GM12892 (cell line): ENCODE data around the gene SMIM24.

Experiments used
- POLR2A ChIP-seq: IDR thresholded peaks from 2 replicates; pipeline ENCODE4 v1.6.1; 2011; ENCODE audit warnings: low read depth, low read length, control low read depth
- POLR2AphosphoS5 ChIP-seq: IDR thresholded peaks from 2 replicates; pipeline ENCODE4 v1.6.1; 2011; ENCODE audit warnings: low read depth, low read length, control low read depth

DNA sequence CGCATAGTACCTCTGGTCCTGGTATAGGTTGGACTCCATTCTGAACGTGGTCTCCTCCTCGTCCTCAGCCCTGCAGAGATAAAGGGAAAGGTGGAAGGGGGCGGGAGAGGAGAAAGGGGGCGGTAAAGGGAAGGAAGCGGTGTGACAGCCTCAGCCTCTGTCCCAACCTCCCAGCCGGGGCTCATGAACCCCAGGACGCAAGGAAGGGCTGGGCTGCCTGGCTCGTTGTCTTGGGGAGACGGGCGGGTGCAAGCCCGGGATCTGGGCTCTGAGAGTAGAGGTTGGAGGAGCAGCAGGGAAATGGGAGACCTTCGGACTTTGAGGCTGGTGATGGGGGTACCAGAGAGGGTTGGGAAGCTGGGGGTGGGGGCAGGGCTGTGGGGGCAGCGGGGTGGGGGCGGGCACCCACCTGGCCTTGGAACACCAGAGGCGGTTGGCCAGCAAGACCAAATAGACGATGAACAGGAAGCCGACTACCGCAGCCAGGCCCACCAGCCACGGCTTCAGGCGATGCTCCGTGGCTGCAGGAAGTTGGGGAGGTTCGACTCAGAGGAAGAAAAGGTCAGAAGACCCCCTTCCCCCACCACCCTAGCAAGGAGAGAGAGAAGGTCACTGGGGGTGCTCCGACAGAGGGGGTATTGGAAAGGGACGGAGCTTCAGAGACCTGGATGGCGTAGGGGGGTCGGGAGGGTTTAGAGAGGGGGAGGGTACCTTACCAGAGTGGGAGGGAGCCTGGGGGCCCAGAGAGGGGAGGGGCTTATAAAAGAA is 1.7 kb downstream of the SMIM24 start:
- no peak for TF ChIP-seq POLR2AphosphoS5
- TF ChIP-seq POLR2A, result no peak
